ENCODE data around the gene EPGN.

DNA sequence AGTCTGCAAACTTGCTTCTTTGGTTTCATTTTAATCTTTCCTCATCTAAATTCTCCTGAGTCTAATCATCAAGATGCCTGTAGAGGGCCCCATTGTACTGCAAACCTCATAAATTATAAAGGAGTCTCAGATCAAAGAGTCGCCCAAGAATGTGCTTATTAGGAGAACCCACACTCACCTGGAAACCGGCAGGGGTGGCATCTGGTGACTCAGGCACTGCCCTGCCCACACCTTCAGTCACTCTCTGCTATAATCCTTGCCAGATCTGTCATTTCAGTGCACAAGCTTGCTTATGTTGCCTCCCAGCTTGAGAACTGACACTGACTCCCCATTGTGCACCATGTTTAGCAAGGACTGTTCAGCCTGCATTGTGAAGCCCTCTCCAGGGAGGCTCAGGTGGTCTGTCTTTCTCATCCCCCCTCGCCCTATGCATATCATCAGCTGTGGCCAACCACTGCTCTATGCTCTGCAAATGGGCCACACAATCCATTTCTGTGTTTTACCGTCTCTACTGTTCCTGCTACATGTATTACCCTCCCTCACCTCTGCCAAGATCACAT lies 12.4 kb downstream of the EPGN start:
- peak; percentile 50 to 66 for TF ChIP-seq CTCF (conservative IDR thresholded peaks at IDR 0.05 in 1 of 2, IDR thresholded peaks at IDR 0.05 in 1 of 2; ENCODE audit: extremely low read depth in 1 of 2, insufficient read depth in 1 of 2, low read depth in 1 of 2, low read length in 2 of 2)
- TF ChIP-seq EZH2 (IDR thresholded peaks at IDR 0.05; ENCODE audit: borderline replicate concordance, low read length): no peak
